HepG2 (cell line): ENCODE results near the gene RPS6KA5. TPM values are rescaled to one million over a fixed set of nuclear protein-coding genes. Genes with fewer than 3 reads are reported as not detected.

Experiments used
- ATAC-seq: fragments of 200-7000 bp; cut with Tn5 transposase; 3 replicates; pipeline ENCODE4 v1.9.1; 2020; ENCODE audit warnings: mild to moderate bottlenecking, moderate library complexity
- BruUV-seq: library from RNA; stranded (reverse); fragments of 400-500 nt; replicated peaks from 2 replicates; lab custom pipeline; 2021; lab: Mats Ljungman, UMichigan
- CTCF ChIA-PET: fragments of 300-600 bp; formaldehyde crosslinking; extraction: SDS; loops from one replicate; lab custom pipeline; 2021; ENCODE audit warnings: low total read pairs, inconsistent platforms, low intra/inter-chr PET ratio; lab: Yijun Ruan, JAX
- POLR2A ChIA-PET: fragments of 350-600 bp; sonication (Branson Sonifier 250); formaldehyde crosslinking; loops from one replicate; lab custom pipeline; 2020; ENCODE audit warnings: antibody characterized with exemption, inconsistent platforms; lab: Yijun Ruan, JAX
- DNase-seq: peaks from one replicate; pipeline ENCODE4 v3.0.0-alpha.2; 2015; ENCODE audit warnings: low spot score
- FAIRE-seq: peaks from 3 replicates; lab custom pipeline; 2011; peaks lifted over from hg19 to GRCh38; lab: Jason Lieb, UNC
- H2AFZ ChIP-seq: one replicate; pipeline ENCODE4 v1.6.1; 2011; ENCODE audit warnings: low read length, inconsistent platforms
- H3K27ac ChIP-seq: fragments of 300-600 bp; 3 replicates; pipeline ENCODE4 v1.8.0; 2011; ENCODE audit warnings: mixed run types, mild to moderate bottlenecking, mixed read lengths, low read length, inconsistent platforms; ENCODE audit not compliant: insufficient read depth; ENCODE audit errors: extremely low read length
- H3K27me3 ChIP-seq, 2 experiments: fragments of 200-600 bp in 1 of 2; 2 replicates in 1 of 2; 3 replicates in 1 of 2; pipeline versions ENCODE4 v1.6.0 to v1.8.0; 2011; ENCODE audit warnings: low read length in 2 of 2, mild to moderate bottlenecking in 2 of 2, moderate library complexity in 2 of 2, inconsistent platforms in 1 of 2; ENCODE audit not compliant: insufficient read depth in 2 of 2, control insufficient read depth in 1 of 2
- H3K36me3 ChIP-seq, 2 experiments: fragments of 200-600 bp in 1 of 2; replicated peaks in 1 of 2; 2 replicates in 1 of 2; 3 replicates in 1 of 2; pipeline versions ENCODE4 v1.5.1 to v1.8.0; 2011; ENCODE audit warnings: low read length in 2 of 2, inconsistent platforms in 1 of 2; ENCODE audit not compliant: insufficient read depth in 2 of 2, control insufficient read depth in 1 of 2
- H3K4me1 ChIP-seq: 2 replicates; pipeline ENCODE4 v1.5.1; 2012; ENCODE audit warnings: low read length, inconsistent platforms; ENCODE audit not compliant: insufficient read depth
- H3K4me2 ChIP-seq: 2 replicates; pipeline ENCODE4 v1.6.0; 2011; ENCODE audit warnings: low read depth, low read length, inconsistent platforms
- H3K4me3 ChIP-seq, 3 experiments: fragments of 200-600 bp in 1 of 3; sonication (generic), shearing (Covaris generic) in 1 of 3; replicated peaks in 1 of 3; 2 replicates each; pipeline ENCODE4 v1.5.1; 2011 to 2016; ENCODE audit warnings: low read length in 3 of 3, inconsistent platforms in 2 of 3, low read depth in 2 of 3, mild to moderate bottlenecking in 2 of 3, control low read depth in 1 of 3, mixed read lengths in 1 of 3; ENCODE audit not compliant: insufficient read depth in 1 of 3
- H3K79me2 ChIP-seq: one replicate; pipeline ENCODE4 v1.6.1; 2011; ENCODE audit warnings: low read length, inconsistent platforms; ENCODE audit not compliant: insufficient read depth
- H3K9ac ChIP-seq: 2 replicates; pipeline ENCODE4 v1.6.0; 2011; ENCODE audit warnings: mild to moderate bottlenecking, low read depth, low read length, inconsistent platforms; ENCODE audit not compliant: insufficient read depth
- H3K9me3 ChIP-seq: 2 replicates; pipeline ENCODE4 v1.5.1; 2012; ENCODE audit warnings: mild to moderate bottlenecking, low read length
- H4K20me1 ChIP-seq: 2 replicates; pipeline ENCODE4 v1.6.0; 2011; ENCODE audit warnings: inconsistent platforms, mild to moderate bottlenecking, low read length, moderate library complexity; ENCODE audit not compliant: insufficient read depth
- ATF7 ChIP-seq, 2 experiments: fragments of 450-650 bp in 1 of 2; sonication (generic) in 1 of 2; formaldehyde crosslinking in 1 of 2; IDR thresholded peaks; 2 replicates each; pipeline versions ENCODE4 v1.4.0 to v1.6.1; 2016 to 2020; ENCODE audit warnings: antibody characterized with exemption in 1 of 2, mild to moderate bottlenecking in 1 of 2, missing genetic modification reagents in 1 of 2
- CHCHD3 ChIP-seq: sonication (generic); formaldehyde crosslinking; IDR thresholded peaks from 2 replicates; pipeline ENCODE4 v1.8.0; 2022; ENCODE audit warnings: mild to moderate bottlenecking, missing genetic modification reagents, moderate library complexity
- ETV5 ChIP-seq: IDR thresholded peaks from 2 replicates; pipeline ENCODE4 v1.6.1; 2018; ENCODE audit warnings: missing biosample characterization, missing genetic modification reagents, inconsistent platforms, borderline replicate concordance
- FOSL2 ChIP-seq: sonication (generic); formaldehyde crosslinking; IDR thresholded peaks from 2 replicates; pipeline ENCODE4 v1.4.0; 2020; ENCODE audit warnings: missing genetic modification reagents
- GABPA ChIP-seq, 2 experiments: IDR thresholded peaks; 2 replicates each; pipeline ENCODE4 v1.6.1; 2011 to 2016; ENCODE audit warnings: low read depth in 2 of 2, low read length in 1 of 2, missing biosample characterization in 1 of 2, missing genetic modification characterization in 1 of 2
- GRHL1 ChIP-seq: sonication (generic); formaldehyde crosslinking; conservative IDR thresholded peaks from 2 replicates; pipeline ENCODE4 v1.8.0; 2022; ENCODE audit warnings: missing genetic modification reagents
- HDAC6 ChIP-seq: fragments of 200-600 bp; sonication (generic); IDR thresholded peaks from 2 replicates; pipeline ENCODE4 v1.7.0; 2017; ENCODE audit warnings: mild to moderate bottlenecking, antibody characterized with exemption, low read length, low read depth
- HHEX ChIP-seq: IDR thresholded peaks from 2 replicates; pipeline ENCODE4 v1.6.1; 2016; ENCODE audit warnings: control low read depth
- HNRNPH1 ChIP-seq: fragments of 200-400 bp; formaldehyde crosslinking; optimal IDR thresholded peaks from 2 replicates; pipeline ENCODE3; 2017; ENCODE audit warnings: mild to moderate bottlenecking, low read depth, low read length
- KLF16 ChIP-seq, 2 experiments: sonication (generic) in 1 of 2; formaldehyde crosslinking in 1 of 2; IDR thresholded peaks; 2 replicates each; pipeline versions ENCODE4 v1.6.1 to v1.8.0; 2016 to 2023; ENCODE audit warnings: missing genetic modification reagents in 2 of 2, missing compliant biosample characterization in 1 of 2
- PHF20 ChIP-seq: sonication (generic); formaldehyde crosslinking; IDR thresholded peaks from 2 replicates; pipeline ENCODE4 v1.5.0; 2020; ENCODE audit warnings: mild to moderate bottlenecking, missing genetic modification reagents
- PHF21A ChIP-seq: sonication (generic); formaldehyde crosslinking; IDR thresholded peaks from 2 replicates; pipeline ENCODE4 v1.5.0; 2020; ENCODE audit warnings: mild to moderate bottlenecking, missing genetic modification reagents
- RFX3 ChIP-seq: IDR thresholded peaks from 2 replicates; pipeline ENCODE4 v1.6.1; 2016; ENCODE audit warnings: missing biosample characterization, missing genetic modification reagents
- SOX13 ChIP-seq, 3 experiments: fragments of 450-650 bp in 1 of 3; sonication (generic) in 1 of 3; formaldehyde crosslinking in 1 of 3; IDR thresholded peaks in 2 of 3; conservative IDR thresholded peaks in 1 of 3; 2 replicates each; pipeline versions ENCODE4 v1.5.0 to v1.6.1; 2016 to 2020; ENCODE audit warnings: antibody characterized with exemption in 1 of 3, mild to moderate bottlenecking in 1 of 3, missing compliant biosample characterization in 1 of 3, missing genetic modification reagents in 1 of 3, moderate library complexity in 1 of 3
- SRSF4 ChIP-seq: fragments of 200-400 bp; formaldehyde crosslinking; IDR thresholded peaks from one replicate; pipeline ENCODE4 v1.6.1; 2018; ENCODE audit warnings: mild to moderate bottlenecking, low read depth, low read length, moderate library complexity; ENCODE audit not compliant: poor library complexity, severe bottlenecking
- TMF1 ChIP-seq: sonication (generic); formaldehyde crosslinking; IDR thresholded peaks from 2 replicates; pipeline ENCODE4 v1.8.1; 2022; ENCODE audit warnings: low read depth, missing genetic modification reagents
- ZNF234 ChIP-seq: sonication (generic); formaldehyde crosslinking; conservative IDR thresholded peaks from 2 replicates; pipeline ENCODE4 v1.5.1; 2020; ENCODE audit warnings: mild to moderate bottlenecking, missing genetic modification reagents
- ZNF333 ChIP-seq: sonication (generic); formaldehyde crosslinking; IDR thresholded peaks from 2 replicates; pipeline ENCODE4 v1.4.0; 2020; ENCODE audit warnings: mild to moderate bottlenecking, missing genetic modification reagents, borderline replicate concordance
- ZNF720 ChIP-seq: sonication (generic); formaldehyde crosslinking; IDR thresholded peaks from 2 replicates; pipeline ENCODE4 v1.4.0; 2020; ENCODE audit warnings: missing genetic modification reagents
- ZSCAN22 ChIP-seq: sonication (generic); formaldehyde crosslinking; IDR thresholded peaks from 2 replicates; pipeline ENCODE4 v1.4.0; 2020; ENCODE audit warnings: mild to moderate bottlenecking, missing genetic modification reagents
- WGBS: methylation state at CpG from one replicate; pipeline ENCODE4 v1.1.6; 2017; ENCODE audit warnings: low lambda C conversion rate; 5-methylcytosine and 5-hydroxymethylcytosine counted together
- in situ Hi-C: cut with HindIII; loops from 2 replicates; pipeline ENCODE4 v1.10.0; 2017; ENCODE audit warnings: low pct_unique_long_range_greater_than_20kb; ENCODE audit not compliant: extremely low pct_ligation_motif_present
- intact Hi-C: fragments of 100-400 bp; cut with micrococcal nuclease; formaldehyde crosslinking; loops from one replicate; pipeline ENCODE4 v1.10.0; 2022; ENCODE audit not compliant: unreplicated experiment
- polyA plus RNA-seq, 8 experiments: library from polyadenylated mRNA; depleted of rRNA in 3 of 8; stranded (reverse) in 7 of 8; unstranded in 1 of 8; fragments of >200 nt; fragmentation: Illumina TruSeq in 4 of 8; extraction: Trizol in 4 of 8; gene quantifications; 2 replicates each; pipeline versions ENCODE4 v1.2.1 to v1.2.3, GENCODE V29; 2011 to 2016; ENCODE audit warnings: low read depth in 4 of 8, missing spikeins in 1 of 8, mixed read lengths in 1 of 8; ENCODE audit not compliant: insufficient read depth in 1 of 8
- total RNA-seq, 5 experiments: library from RNA; depleted of rRNA; stranded (reverse); fragments of >200 nt; fragmentation: Illumina TruSeq; extraction: Trizol; gene quantifications; 2 replicates each; pipeline ENCODE4 v1.2.3, GENCODE V29; 2016; ENCODE audit warnings: low read depth in 1 of 5
- TF ChIP-seq, protein P1 (sequence below): sonication (generic); formaldehyde crosslinking; IDR thresholded peaks from 2 replicates; pipeline ENCODE4 v1.4.0; 2020; ENCODE audit warnings: missing genetic modification reagents

RPS6KA5 gene
- total and polyA plus RNA-seq, 2 of the 13 experiments (the other 11 are each of a cell fraction or from before 2014, with no cell fraction given) = 0.50 to 0.58 TPM

DNA sequence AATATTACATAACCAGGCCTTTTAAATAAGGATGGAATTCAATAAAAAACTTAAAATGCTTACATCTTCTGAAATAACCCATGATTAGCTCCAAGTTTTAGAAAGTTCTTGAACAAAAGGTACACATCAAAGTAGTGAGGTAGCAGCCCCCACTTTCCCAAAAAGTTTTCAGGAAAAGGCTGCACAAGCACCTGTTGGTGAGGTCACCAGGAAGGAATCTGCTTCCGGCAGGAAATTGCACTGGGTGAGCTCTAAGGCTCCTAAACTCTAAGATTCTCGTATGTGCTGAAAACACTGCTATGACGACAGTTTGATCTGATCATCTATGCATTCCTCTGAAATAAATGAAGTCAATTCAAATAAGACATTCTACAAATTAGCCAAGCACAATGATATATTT lies 210.0 kb downstream of the RPS6KA5 start:
- no peak for TF ChIP-seq CHCHD3 (CRISPR knock-in tag)
- TF ChIP-seq KLF16 (CRISPR knock-in tag; IDR thresholded peaks at IDR 0.05) = no peak
- TF ChIP-seq SOX13 (IDR thresholded peaks at IDR 0.05) = no peak
- no peak for TF ChIP-seq SOX13 (CRISPR knock-in tag; conservative IDR thresholded peaks at IDR 0.05 in 1 of 2, IDR thresholded peaks at IDR 0.05 in 1 of 2)
- no peak for TF ChIP-seq TMF1 (CRISPR knock-in tag)
- no peak for TF ChIP-seq GABPA (IDR thresholded peaks at IDR 0.05; ENCODE audit: low read depth, low read length)
- TF ChIP-seq GABPA (CRISPR knock-in tag; IDR thresholded peaks at IDR 0.05; ENCODE audit: low read depth) = peak; percentile 66
- TF ChIP-seq HHEX = no peak
- peak; percentile 52 for TF ChIP-seq FOSL2
- no peak for TF ChIP-seq HDAC6
- TF ChIP-seq HNRNPH1 = no peak
- no peak for TF ChIP-seq ZSCAN22 (CRISPR knock-in tag)
- no peak for TF ChIP-seq ATF7 (IDR thresholded peaks at IDR 0.05)
- TF ChIP-seq ATF7 (CRISPR knock-in tag; IDR thresholded peaks at IDR 0.05) = no peak
- no peak for TF ChIP-seq ZNF333 (CRISPR knock-in tag)
- no peak for TF ChIP-seq PHF21A (CRISPR knock-in tag)
- TF ChIP-seq SRSF4 = no peak
- peak; percentile 68; the same call in 1 of the 2 replicates for TF ChIP-seq ETV5 (CRISPR knock-in tag)
- no peak for TF ChIP-seq ZNF720
- TF ChIP-seq GRHL1 (CRISPR knock-in tag) = no peak
- TF ChIP-seq PHF20 (CRISPR knock-in tag) = no peak
- TF ChIP-seq ZNF234 (CRISPR knock-in tag) = no peak
- no peak for TF ChIP-seq RFX3 (CRISPR knock-in tag)
- TF ChIP-seq, protein P1, sequence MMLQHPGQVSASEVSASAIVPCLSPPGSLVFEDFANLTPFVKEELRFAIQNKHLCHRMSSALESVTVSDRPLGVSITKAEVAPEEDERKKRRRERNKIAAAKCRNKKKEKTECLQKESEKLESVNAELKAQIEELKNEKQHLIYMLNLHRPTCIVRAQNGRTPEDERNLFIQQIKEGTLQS (CRISPR knock-in tag) = peak; percentile 51; the same call in 1 of the 2 replicates
- TF ChIP-seq, all 625 proteins: peak for 4
- ATAC-seq = no peak

More for the DNA sequence above, 210.0 kb downstream of the RPS6KA5 start:
- in situ Hi-C loops = no loop called here
- H3K4me3 ChIP-seq = no peak overlapping the region; a peak in 1 of 6 replicates
- no peak overlapping the region for H2AFZ ChIP-seq
- no peaks in the 10 kb centered on the region for H3K36me3 ChIP-seq
- DNase-seq = peak; percentile 30
- no peaks in the 10 kb centered on the region for H4K20me1 ChIP-seq
- intact Hi-C loops = no loop called here
- H3K79me2 ChIP-seq = no peaks in the 10 kb centered on the region
- POLR2A ChIA-PET = interaction anchor here (0.7 kb wide), 1 partner anchor 19 kb away, joined by 3 read pairs; no protein-coding TSS in a partner anchor
- peaks cover 0 to 5% of the 10 kb centered on the region in 2 experiments; a peak in 3 of 5 replicates for H3K27me3 ChIP-seq
- no peaks in the 10 kb centered on the region for H3K9me3 ChIP-seq
- CTCF ChIA-PET = no interaction called here
- no TSS peak for BruUV-seq
- peak overlapping the region; percentile 50 for H3K4me2 ChIP-seq
- 20% methylated on average over 3 of the region's 3 CpGs for whole genome bisulfite sequencing
- no peak overlapping the region for H3K9ac ChIP-seq
- no peak overlapping the region for H3K27ac ChIP-seq
- H3K4me1 ChIP-seq = peaks cover 34% of the 10 kb centered on the region
- no peak for FAIRE-seq
